Prostate gland (tissue), 2 donors: ENCODE results near the gene CDC42BPA. TPM values are rescaled to one million over a fixed set of nuclear protein-coding genes. Genes with fewer than 3 reads are reported as not detected.
A peak's percentile ranks its signal among the peaks of the same experiment; 100 is the strongest.
"Not testable (repeated sequence)": the region's sequence is repeated elsewhere in the genome, so short reads cannot be mapped to it uniquely, and the experiment has no call there.

Experiments
- DNase-seq: peaks from one replicate; pipeline ENCODE4 v3.0.0-alpha.2; 2019; ENCODE audit warnings: low spot score
- H3K27ac ChIP-seq, 2 donors: fragments of 200-600 bp; sonication (generic); 2 replicates each; pipeline ENCODE4 v1.5.1; 2017 to 2019
- H3K27me3 ChIP-seq: fragments of 200-600 bp; sonication (generic); replicated peaks from 2 replicates; pipeline ENCODE4 v1.5.1; 2019; ENCODE audit not compliant: insufficient read depth
- H3K36me3 ChIP-seq, 2 donors: fragments of 200-600 bp; sonication (generic); 1 replicate in 1 of 2; 2 replicates in 1 of 2; pipeline versions ENCODE4 v1.5.1 to v1.8.1; 2017 to 2019
- H3K4me1 ChIP-seq: fragments of 200-600 bp; sonication (generic); replicated peaks from 2 replicates; pipeline ENCODE4 v1.5.1; 2019
- H3K4me3 ChIP-seq, 2 donors: fragments of 200-600 bp; sonication (generic); 2 replicates each; pipeline ENCODE4 v1.5.1; 2017 to 2019
- H3K9me3 ChIP-seq: fragments of 200-600 bp; sonication (generic); 2 replicates; pipeline ENCODE4 v1.5.1; 2017
- CTCF ChIP-seq, 4 experiments: fragments of 200-600 bp in 2 of 4; fragments of 450-650 bp in 2 of 4; sonication (generic) in 2 of 4; IDR thresholded peaks; 1 replicate in 3 of 4; 2 replicates in 1 of 4; pipeline ENCODE4 v1.5.1; 2016 to 2019; ENCODE audit warnings: antibody characterized with exemption in 4 of 4, mild to moderate bottlenecking in 2 of 4, moderate library complexity in 2 of 4
- POLR2A ChIP-seq: fragments of 450-650 bp; IDR thresholded peaks from one replicate; pipeline ENCODE4 v1.6.1; 2016; ENCODE audit warnings: antibody characterized with exemption, mild to moderate bottlenecking
- POLR2AphosphoS5 ChIP-seq: sonication (generic); formaldehyde crosslinking; IDR thresholded peaks from one replicate; pipeline ENCODE4 v1.6.1; 2017; ENCODE audit warnings: antibody characterized with exemption
- WGBS: methylation state at CpG from one replicate; pipeline ENCODE4 v1.1.5; 2018; 5-methylcytosine and 5-hydroxymethylcytosine counted together
- intact Hi-C: fragments of 100-400 bp; cut with DNase I; formaldehyde crosslinking; loops from one replicate; pipeline ENCODE4 v1.14.2; 2022
- total RNA-seq, 2 donors: library from RNA; depleted of rRNA; stranded (reverse); fragments of >200 nt; gene quantifications; one replicate each; pipeline ENCODE4 v1.1.0, GENCODE V29; 2016

Gene CDC42BPA
- total RNA-seq, 2 donors from 2014 or later = 31.3 to 76.9 TPM

- TF ChIP-seq POLR2A = no peak
- no peak for TF ChIP-seq CTCF (IDR thresholded peaks at IDR 0.05)
- no peak for TF ChIP-seq POLR2AphosphoS5
- H3K27me3 ChIP-seq = no peaks in the 10 kb centered on the region
- WGBS = 89% methylated on average over 15 of the region's 15 CpGs
- H3K27ac ChIP-seq = no peak overlapping the region
- H3K4me3 ChIP-seq = no peak overlapping the region
- no peaks in the 10 kb centered on the region for H3K9me3 ChIP-seq
- intact Hi-C loops = no loop called here
- peaks cover 13% of the 10 kb centered on the region for H3K4me1 ChIP-seq
- H3K36me3 ChIP-seq = no peaks in the 10 kb centered on the region
- no peak for DNase-seq
Measured at GRCh38 chr1:227355542-227356245, 37.4 kb upstream of the CDC42BPA start.

GRCh38 chr1:227353186-227353585 lies 34.9 kb upstream of the CDC42BPA start:
- Histone ChIP-seq H3K27me3 (no peaks in the 10 kb centered on the region), H3K4me1 (peaks cover 13% of the 10 kb centered on the region), H3K9me3 (no peaks in the 10 kb centered on the region), H3K36me3 (no peaks in the 10 kb centered on the region), H3K4me3 (no peak overlapping the region), H3K27ac (no peak overlapping the region)
- TF ChIP-seq POLR2A (no peak), CTCF (IDR thresholded peaks at IDR 0.05) (no peak), POLR2AphosphoS5 (no peak)
- intact Hi-C loops = no loop called here
- no peak for DNase-seq
- 86% methylated on average over 4 of the region's 4 CpGs for WGBS

- H3K36me3 ChIP-seq, intact Hi-C loops, DNase-seq, H3K9me3 ChIP-seq, H3K4me3 ChIP-seq, H3K27me3 ChIP-seq: not testable (repeated sequence)
- 98% methylated on average over 2 of the region's 2 CpGs for WGBS
- Histone ChIP-seq H3K27ac (peak overlapping the region in 1 of 2 donors; percentile 23), H3K4me1 (peaks cover 13% of the 10 kb centered on the region)
Measured at GRCh38 chr1:227352164-227352563, 33.9 kb upstream of the CDC42BPA start.

- intact Hi-C loops = no loop called here
- no peaks in the 10 kb centered on the region for H3K27me3 ChIP-seq
- no peaks in the 10 kb centered on the region for H3K36me3 ChIP-seq
- TF ChIP-seq POLR2AphosphoS5 (peak; percentile 90), POLR2A (no peak)
- peaks cover 13% of the 10 kb centered on the region for H3K4me1 ChIP-seq
- no peak overlapping the region for H3K4me3 ChIP-seq
- WGBS = 0% methylated on average over 1 of the region's 1 CpG
- H3K9me3 ChIP-seq = no peaks in the 10 kb centered on the region
- DNase-seq = peak; percentile 44
- H3K27ac ChIP-seq = peak overlapping the region in 1 of 2 donors; percentile 23
Measured at GRCh38 chr1:227351443-227351842, 33.2 kb upstream of the CDC42BPA start.

- Histone ChIP-seq H3K27me3 (no peaks in the 10 kb centered on the region), H3K4me3 (no peak overlapping the region), H3K36me3 (no peaks in the 10 kb centered on the region), H3K27ac (no peak overlapping the region), H3K4me1 (peaks cover 13% of the 10 kb centered on the region), H3K9me3 (no peaks in the 10 kb centered on the region)
- TF ChIP-seq POLR2A (no peak), CTCF (IDR thresholded peaks at IDR 0.05) (no peak), POLR2AphosphoS5 (no peak)
- intact Hi-C loops = no loop called here
- 98% methylated on average over 3 of the region's 3 CpGs for WGBS
- DNase-seq = no peak
Measured at GRCh38 chr1:227349967-227350366, 31.7 kb upstream of the CDC42BPA start.
